ENCODE data around the gene TAMALIN. TPM values are rescaled to one million over a fixed set of nuclear protein-coding genes. Genes with fewer than 3 reads are reported as not detected.
A peak's percentile ranks its signal among the peaks of the same experiment; 100 is the strongest.

Gene TAMALIN
- polyA plus RNA-seq, 1 donor from 2014 or later = 6.1 TPM

DNA sequence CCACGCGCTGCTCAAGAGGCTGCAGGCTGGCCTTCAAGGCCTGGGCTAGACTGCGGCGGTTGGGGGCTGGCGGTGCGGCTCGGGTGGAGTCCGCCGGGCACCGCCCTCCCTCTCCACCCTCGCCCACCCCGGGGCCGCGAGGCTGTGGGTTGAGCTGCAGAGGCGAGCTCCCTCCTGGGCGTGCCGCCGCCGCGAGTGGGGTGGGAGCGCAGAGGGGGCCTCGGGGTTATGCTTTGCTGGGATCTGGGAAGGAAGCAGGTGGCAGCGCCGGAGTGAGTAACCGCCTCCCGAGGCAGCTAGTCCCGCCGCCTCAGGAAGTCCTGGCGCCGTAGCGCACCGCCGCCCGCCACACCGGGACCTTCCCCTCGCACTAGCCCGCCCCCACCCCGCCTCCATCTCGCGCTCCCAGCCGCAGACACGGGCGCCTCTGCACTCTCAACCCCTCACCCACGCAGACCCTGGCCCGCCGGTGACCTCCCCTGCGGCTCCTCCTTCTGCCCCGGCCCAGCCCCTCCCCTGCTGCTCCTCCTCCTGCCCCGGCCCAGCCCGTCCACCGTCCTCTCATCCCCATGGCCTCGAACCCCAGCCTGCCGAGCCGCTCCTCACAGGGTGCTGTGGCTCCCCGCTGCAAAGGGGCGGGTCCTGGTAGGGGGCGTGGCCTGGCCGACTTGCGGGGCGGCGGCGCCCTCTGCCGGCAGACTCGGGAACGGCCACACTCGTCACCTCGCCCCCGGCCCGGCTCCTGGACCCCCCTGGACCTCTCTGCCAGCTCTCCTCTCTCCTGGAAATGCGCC is 16.6 kb downstream of the TAMALIN start:
- TF ChIP-seq RAD21 (conservative IDR thresholded peaks at IDR 0.05) = peak; percentile 80
- peak; percentile 76 for TF ChIP-seq POLR2AphosphoS5 (IDR thresholded peaks at IDR 0.05)
- TF ChIP-seq EZH2 (IDR thresholded peaks at IDR 0.05; ENCODE audit: borderline replicate concordance, insufficient read depth, low read length, poor library complexity, severe bottlenecking) = no peak
- TF ChIP-seq, protein P1, sequence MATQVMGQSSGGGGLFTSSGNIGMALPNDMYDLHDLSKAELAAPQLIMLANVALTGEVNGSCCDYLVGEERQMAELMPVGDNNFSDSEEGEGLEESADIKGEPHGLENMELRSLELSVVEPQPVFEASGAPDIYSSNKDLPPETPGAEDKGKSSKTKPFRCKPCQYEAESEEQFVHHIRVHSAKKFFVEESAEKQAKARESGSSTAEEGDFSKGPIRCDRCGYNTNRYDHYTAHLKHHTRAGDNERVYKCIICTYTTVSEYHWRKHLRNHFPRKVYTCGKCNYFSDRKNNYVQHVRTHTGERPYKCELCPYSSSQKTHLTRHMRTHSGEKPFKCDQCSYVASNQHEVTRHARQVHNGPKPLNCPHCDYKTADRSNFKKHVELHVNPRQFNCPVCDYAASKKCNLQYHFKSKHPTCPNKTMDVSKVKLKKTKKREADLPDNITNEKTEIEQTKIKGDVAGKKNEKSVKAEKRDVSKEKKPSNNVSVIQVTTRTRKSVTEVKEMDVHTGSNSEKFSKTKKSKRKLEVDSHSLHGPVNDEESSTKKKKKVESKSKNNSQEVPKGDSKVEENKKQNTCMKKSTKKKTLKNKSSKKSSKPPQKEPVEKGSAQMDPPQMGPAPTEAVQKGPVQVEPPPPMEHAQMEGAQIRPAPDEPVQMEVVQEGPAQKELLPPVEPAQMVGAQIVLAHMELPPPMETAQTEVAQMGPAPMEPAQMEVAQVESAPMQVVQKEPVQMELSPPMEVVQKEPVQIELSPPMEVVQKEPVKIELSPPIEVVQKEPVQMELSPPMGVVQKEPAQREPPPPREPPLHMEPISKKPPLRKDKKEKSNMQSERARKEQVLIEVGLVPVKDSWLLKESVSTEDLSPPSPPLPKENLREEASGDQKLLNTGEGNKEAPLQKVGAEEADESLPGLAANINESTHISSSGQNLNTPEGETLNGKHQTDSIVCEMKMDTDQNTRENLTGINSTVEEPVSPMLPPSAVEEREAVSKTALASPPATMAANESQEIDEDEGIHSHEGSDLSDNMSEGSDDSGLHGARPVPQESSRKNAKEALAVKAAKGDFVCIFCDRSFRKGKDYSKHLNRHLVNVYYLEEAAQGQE (IDR thresholded peaks at IDR 0.05; ENCODE audit: borderline replicate concordance) = no peak
- TF ChIP-seq EP300 (conservative IDR thresholded peaks at IDR 0.05; ENCODE audit: poor library complexity, severe bottlenecking) = no peak
- TF ChIP-seq TAF1 (IDR thresholded peaks at IDR 0.05; ENCODE audit: low read depth) = peak; percentile 60
- peak; percentile 10 for TF ChIP-seq MXI1 (conservative IDR thresholded peaks at IDR 0.05; ENCODE audit: poor library complexity, severe bottlenecking)
- TF ChIP-seq SMC3 (conservative IDR thresholded peaks at IDR 0.05; ENCODE audit: poor library complexity) = peak; percentile 74
- TF ChIP-seq, protein P2, sequence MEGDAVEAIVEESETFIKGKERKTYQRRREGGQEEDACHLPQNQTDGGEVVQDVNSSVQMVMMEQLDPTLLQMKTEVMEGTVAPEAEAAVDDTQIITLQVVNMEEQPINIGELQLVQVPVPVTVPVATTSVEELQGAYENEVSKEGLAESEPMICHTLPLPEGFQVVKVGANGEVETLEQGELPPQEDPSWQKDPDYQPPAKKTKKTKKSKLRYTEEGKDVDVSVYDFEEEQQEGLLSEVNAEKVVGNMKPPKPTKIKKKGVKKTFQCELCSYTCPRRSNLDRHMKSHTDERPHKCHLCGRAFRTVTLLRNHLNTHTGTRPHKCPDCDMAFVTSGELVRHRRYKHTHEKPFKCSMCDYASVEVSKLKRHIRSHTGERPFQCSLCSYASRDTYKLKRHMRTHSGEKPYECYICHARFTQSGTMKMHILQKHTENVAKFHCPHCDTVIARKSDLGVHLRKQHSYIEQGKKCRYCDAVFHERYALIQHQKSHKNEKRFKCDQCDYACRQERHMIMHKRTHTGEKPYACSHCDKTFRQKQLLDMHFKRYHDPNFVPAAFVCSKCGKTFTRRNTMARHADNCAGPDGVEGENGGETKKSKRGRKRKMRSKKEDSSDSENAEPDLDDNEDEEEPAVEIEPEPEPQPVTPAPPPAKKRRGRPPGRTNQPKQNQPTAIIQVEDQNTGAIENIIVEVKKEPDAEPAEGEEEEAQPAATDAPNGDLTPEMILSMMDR (IDR thresholded peaks at IDR 0.05; ENCODE audit: poor library complexity, severe bottlenecking) = peak; percentile 98
- H3K9me3 ChIP-seq (ENCODE audit: low read length) = no peaks in the 10 kb centered on the region
- H3K9me2 ChIP-seq (ENCODE audit: insufficient read depth, low read length) = no peaks in the 10 kb centered on the region
- peak overlapping the region; percentile 19 for H3K4me2 ChIP-seq (ENCODE audit: low read length)
- H3K27ac ChIP-seq (ENCODE audit: low read length) = no peak overlapping the region
- peaks cover 17% of the 10 kb centered on the region for H3K27me3 ChIP-seq (ENCODE audit: insufficient read depth, low read depth, low read length)
- H3F3A ChIP-seq (ENCODE audit: insufficient read depth, low read length, poor library complexity, severe bottlenecking) = no peaks in the 10 kb centered on the region
- peak overlapping the region; percentile 70 for H3K4me3 ChIP-seq (ENCODE audit: low read length)
- H3K79me2 ChIP-seq (replicated peaks; ENCODE audit: insufficient read depth, low read length) = no peaks in the 10 kb centered on the region
- no peaks in the 10 kb centered on the region for H4K20me1 ChIP-seq (ENCODE audit: insufficient read depth)
- peak overlapping the region; percentile 66 for H3K9ac ChIP-seq (ENCODE audit: low read length)
- H3K36me3 ChIP-seq (ENCODE audit: insufficient read depth, low read length) = no peaks in the 10 kb centered on the region
- peak overlapping the region; percentile 27 for H2AFZ ChIP-seq (ENCODE audit: low read depth, low read length)

DNA sequence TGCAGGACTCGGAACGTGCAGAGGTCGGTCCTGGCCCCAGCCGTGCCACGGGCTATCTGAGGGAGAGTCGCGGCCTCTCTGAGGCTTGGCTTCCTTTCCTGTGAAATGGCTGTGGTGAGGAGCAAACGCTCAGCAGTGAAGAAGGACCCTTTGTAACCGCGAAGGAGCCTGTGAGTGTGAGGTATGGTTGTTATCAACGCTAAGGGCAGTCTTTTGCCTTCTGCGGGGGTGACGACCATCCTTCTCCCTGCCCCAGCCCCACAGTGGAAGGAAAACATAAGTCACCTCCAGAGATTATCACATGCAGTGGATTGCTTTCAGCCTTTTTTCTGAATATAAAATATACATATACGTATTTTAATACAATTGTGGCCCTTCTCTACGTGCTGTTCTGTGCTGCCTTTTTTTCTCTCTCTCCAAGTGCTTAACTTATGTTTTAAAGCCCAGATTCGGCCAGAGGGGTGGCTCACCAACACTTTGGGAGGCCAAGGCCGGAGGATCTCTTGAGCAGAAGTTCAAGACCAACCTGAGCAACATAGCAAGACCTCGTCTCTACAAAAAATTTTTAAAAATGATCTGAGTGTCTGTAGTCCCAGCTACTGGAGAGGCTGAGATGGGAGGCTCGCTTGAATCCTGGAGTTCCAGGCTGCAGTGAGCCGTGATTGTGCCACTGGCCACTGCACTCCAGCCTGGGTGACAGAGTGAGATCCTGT is 17.4 kb downstream of the TAMALIN start:
- Histone ChIP-seq H3K9me3 (ENCODE audit: low read length) (no peaks in the 10 kb centered on the region), H3K4me3 (ENCODE audit: low read length) (peak overlapping the region; percentile 70), H3K9ac (ENCODE audit: low read length) (peak overlapping the region; percentile 66), H2AFZ (ENCODE audit: low read depth, low read length) (peak overlapping the region; percentile 27), H3K27ac (ENCODE audit: low read length) (no peak overlapping the region), H3K36me3 (ENCODE audit: insufficient read depth, low read length) (no peaks in the 10 kb centered on the region), H3K4me2 (ENCODE audit: low read length) (no peak overlapping the region), H3K9me2 (ENCODE audit: insufficient read depth, low read length) (no peaks in the 10 kb centered on the region), H3K27me3 (ENCODE audit: insufficient read depth, low read depth, low read length) (peaks cover 17% of the 10 kb centered on the region), H3K79me2 (replicated peaks; ENCODE audit: insufficient read depth, low read length) (no peaks in the 10 kb centered on the region), H4K20me1 (ENCODE audit: insufficient read depth) (no peaks in the 10 kb centered on the region), H3F3A (ENCODE audit: insufficient read depth, low read length, poor library complexity, severe bottlenecking) (no peaks in the 10 kb centered on the region)
- peak; percentile 34 for TF ChIP-seq SMC3 (conservative IDR thresholded peaks at IDR 0.05; ENCODE audit: poor library complexity)
- TF ChIP-seq EZH2 (IDR thresholded peaks at IDR 0.05; ENCODE audit: borderline replicate concordance, insufficient read depth, low read length, poor library complexity, severe bottlenecking) = no peak
- TF ChIP-seq MXI1 (conservative IDR thresholded peaks at IDR 0.05; ENCODE audit: poor library complexity, severe bottlenecking) = peak; percentile 7
- no peak for TF ChIP-seq TAF1 (IDR thresholded peaks at IDR 0.05; ENCODE audit: low read depth)
- no peak for TF ChIP-seq EP300 (conservative IDR thresholded peaks at IDR 0.05; ENCODE audit: poor library complexity, severe bottlenecking)
- TF ChIP-seq POLR2AphosphoS5 (IDR thresholded peaks at IDR 0.05) = no peak
- TF ChIP-seq, protein P1 (IDR thresholded peaks at IDR 0.05; ENCODE audit: borderline replicate concordance) = no peak
- peak; percentile 3 for TF ChIP-seq RAD21 (conservative IDR thresholded peaks at IDR 0.05)

Measured in neural cell (in vitro differentiated cells).